NCI-H526 treated with DMSO at 0.1 percent for 48 hours (cell line): ENCODE results near the gene AP1S2.
"Not testable (repeated sequence)": the region's sequence is repeated elsewhere in the genome, so short reads cannot be mapped to it uniquely, and the experiment has no call there.

ENCODE experiments used
- DNase-seq: peaks from one replicate; lab custom pipeline; 2025; lab: John Stamatoyannopoulos, UW

Gene AP1S2

GRCh38 chrX:15854712-15855567 lies at the start of gene AP1S2:
AP1S2 (minus strand) TSS chrX:15854813; CDS start chrX:15852524, 2,289 bp downstream.
- peak; percentile 96 for DNase-seq

- DNase-seq: no peak
Observed at GRCh38 chrX:15903186-15903681, 48.6 kb upstream of the AP1S2 start.

- DNase-seq: no peak
Observed at GRCh38 chrX:15895334-15895733, 40.7 kb upstream of the AP1S2 start.

GRCh38 chrX:15894724-15895123 lies 40.1 kb upstream of the AP1S2 start:
- DNase-seq: no peak

- DNase-seq: no peak
Observed at GRCh38 chrX:15890463-15890862, 35.9 kb upstream of the AP1S2 start.

- DNase-seq: no peak
Observed at GRCh38 chrX:15888062-15888461, 33.4 kb upstream of the AP1S2 start.

- no peak for DNase-seq
Observed at GRCh38 chrX:15883540-15883863, 28.9 kb upstream of the AP1S2 start.

GRCh38 chrX:15882704-15883539 lies 28.3 kb upstream of the AP1S2 start:
- DNase-seq: no peak

- peak; percentile 7 for DNase-seq
Observed at GRCh38 chrX:15881381-15881897, 26.8 kb upstream of the AP1S2 start.

- DNase-seq: not testable (repeated sequence)
Observed at GRCh38 chrX:15877914-15878313, 23.3 kb upstream of the AP1S2 start.

- DNase-seq: no peak
Observed at GRCh38 chrX:15877380-15877779, 22.8 kb upstream of the AP1S2 start.

GRCh38 chrX:15874672-15875071 lies 20.1 kb upstream of the AP1S2 start:
- DNase-seq: no peak

- DNase-seq: no peak
Observed at GRCh38 chrX:15873566-15873965, 19.0 kb upstream of the AP1S2 start.

- DNase-seq: no peak
Observed at GRCh38 chrX:15870310-15870709, 15.7 kb upstream of the AP1S2 start.

GRCh38 chrX:15869695-15870094 lies 15.1 kb upstream of the AP1S2 start:
- DNase-seq: no peak

- no peak for DNase-seq
Observed at GRCh38 chrX:15866147-15866546, 11.5 kb upstream of the AP1S2 start.

- no peak for DNase-seq
Observed at GRCh38 chrX:15864629-15865028, 10.0 kb upstream of the AP1S2 start.

GRCh38 chrX:15864023-15864422 lies 9.4 kb upstream of the AP1S2 start:
- DNase-seq: no peak

- DNase-seq: no peak
Observed at GRCh38 chrX:15860921-15861320, 6.3 kb upstream of the AP1S2 start.

- no peak for DNase-seq
Observed at GRCh38 chrX:15858051-15858450, 3.4 kb upstream of the AP1S2 start.

- peak; percentile 59 for DNase-seq
Observed at GRCh38 chrX:15856636-15857035, 2.0 kb upstream of the AP1S2 start.

GRCh38 chrX:15856222-15856587 lies 1.6 kb upstream of the AP1S2 start:
- peak; percentile 59 for DNase-seq
